Cardiac fibroblast (primary cell): ENCODE data around the gene CASP8AP2.

Source experiments
- DNase-seq, 2 donors: peaks; one replicate each; pipeline versions ENCODE4 v3.0.0 to v3.0.0-alpha.2; 2010; ENCODE audit warnings: low read depth in 2 of 2
- H3K4me3 ChIP-seq, 2 donors: replicated peaks in 1 of 2; 1 replicate in 1 of 2; 2 replicates in 1 of 2; pipeline ENCODE4 v1.5.1; 2011; ENCODE audit warnings: low read depth in 2 of 2, low read length in 2 of 2, mild to moderate bottlenecking in 2 of 2, moderate library complexity in 1 of 2
- TF ChIP-seq, protein P1 (sequence below): IDR thresholded peaks from one replicate; pipeline ENCODE4 v1.5.1; 2011; ENCODE audit warnings: low read depth, mild to moderate bottlenecking, low read length, inconsistent platforms

The CASP8AP2 gene

DNA sequence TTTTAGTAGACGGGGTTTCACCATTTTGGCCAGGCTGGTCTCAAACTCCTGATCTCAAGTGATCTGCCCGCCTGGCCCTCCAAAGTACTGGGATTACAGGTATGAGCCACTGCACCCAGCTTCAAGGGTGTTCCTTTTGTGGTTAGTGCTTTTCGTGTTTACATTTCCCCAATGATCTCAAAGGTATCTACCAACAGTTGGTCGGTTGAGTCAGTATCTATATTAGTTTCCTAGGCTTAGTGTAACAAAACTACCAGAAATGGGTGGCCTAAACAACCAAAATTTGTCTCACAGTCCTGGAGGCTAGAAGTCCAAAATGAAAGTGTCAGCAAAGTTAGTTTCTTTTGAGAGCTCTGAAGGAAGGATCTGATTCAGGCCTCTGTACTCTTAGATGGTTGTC, 30.1 kb downstream of the CASP8AP2 start:
- DNase-seq, result no peak
- H3K4me3 ChIP-seq, result no peak overlapping the region

DNA sequence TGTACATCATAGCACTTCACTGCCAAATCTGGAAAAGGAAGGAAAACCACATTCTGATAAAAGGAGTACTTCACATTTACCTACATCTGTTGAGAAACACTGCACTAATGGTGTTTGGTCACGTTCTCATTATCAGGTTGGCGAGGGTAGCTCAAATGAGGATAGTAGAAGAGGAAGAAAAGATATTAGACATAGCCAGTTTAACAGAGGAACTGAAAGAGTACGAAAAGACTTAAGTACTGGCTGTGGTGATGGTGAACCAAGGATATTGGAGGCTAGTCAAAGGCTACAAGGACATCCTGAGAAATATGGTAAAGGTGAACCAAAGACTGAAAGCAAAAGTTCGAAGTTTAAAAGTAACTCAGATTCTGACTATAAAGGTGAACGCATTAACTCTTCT, 32.6 kb downstream of the CASP8AP2 start:
- no peak overlapping the region for H3K4me3 ChIP-seq
- TF ChIP-seq, protein P1, sequence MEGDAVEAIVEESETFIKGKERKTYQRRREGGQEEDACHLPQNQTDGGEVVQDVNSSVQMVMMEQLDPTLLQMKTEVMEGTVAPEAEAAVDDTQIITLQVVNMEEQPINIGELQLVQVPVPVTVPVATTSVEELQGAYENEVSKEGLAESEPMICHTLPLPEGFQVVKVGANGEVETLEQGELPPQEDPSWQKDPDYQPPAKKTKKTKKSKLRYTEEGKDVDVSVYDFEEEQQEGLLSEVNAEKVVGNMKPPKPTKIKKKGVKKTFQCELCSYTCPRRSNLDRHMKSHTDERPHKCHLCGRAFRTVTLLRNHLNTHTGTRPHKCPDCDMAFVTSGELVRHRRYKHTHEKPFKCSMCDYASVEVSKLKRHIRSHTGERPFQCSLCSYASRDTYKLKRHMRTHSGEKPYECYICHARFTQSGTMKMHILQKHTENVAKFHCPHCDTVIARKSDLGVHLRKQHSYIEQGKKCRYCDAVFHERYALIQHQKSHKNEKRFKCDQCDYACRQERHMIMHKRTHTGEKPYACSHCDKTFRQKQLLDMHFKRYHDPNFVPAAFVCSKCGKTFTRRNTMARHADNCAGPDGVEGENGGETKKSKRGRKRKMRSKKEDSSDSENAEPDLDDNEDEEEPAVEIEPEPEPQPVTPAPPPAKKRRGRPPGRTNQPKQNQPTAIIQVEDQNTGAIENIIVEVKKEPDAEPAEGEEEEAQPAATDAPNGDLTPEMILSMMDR, result no peak
- DNase-seq, result no peak

More for the DNA sequence above, 30.1 kb downstream of the CASP8AP2 start:
- TF ChIP-seq, protein P1, result no peak

DNA sequence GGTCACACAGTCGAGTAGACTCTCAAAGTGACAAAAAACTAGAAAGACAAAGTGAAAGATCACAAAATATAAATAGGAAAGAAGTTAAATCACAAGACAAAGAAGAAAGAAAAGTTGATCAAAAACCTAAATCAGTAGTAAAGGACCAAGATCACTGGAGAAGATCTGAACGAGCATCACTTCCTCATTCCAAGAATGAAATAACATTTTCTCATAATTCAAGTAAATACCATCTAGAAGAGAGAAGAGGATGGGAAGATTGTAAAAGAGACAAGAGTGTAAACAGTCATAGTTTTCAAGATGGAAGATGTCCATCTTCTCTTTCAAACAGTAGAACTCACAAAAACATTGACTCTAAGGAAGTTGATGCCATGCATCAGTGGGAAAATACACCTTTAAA, 33.0 kb downstream of the CASP8AP2 start:
- TF ChIP-seq, protein P1, result no peak
- no peak overlapping the region for H3K4me3 ChIP-seq
- DNase-seq, result no peak

DNA sequence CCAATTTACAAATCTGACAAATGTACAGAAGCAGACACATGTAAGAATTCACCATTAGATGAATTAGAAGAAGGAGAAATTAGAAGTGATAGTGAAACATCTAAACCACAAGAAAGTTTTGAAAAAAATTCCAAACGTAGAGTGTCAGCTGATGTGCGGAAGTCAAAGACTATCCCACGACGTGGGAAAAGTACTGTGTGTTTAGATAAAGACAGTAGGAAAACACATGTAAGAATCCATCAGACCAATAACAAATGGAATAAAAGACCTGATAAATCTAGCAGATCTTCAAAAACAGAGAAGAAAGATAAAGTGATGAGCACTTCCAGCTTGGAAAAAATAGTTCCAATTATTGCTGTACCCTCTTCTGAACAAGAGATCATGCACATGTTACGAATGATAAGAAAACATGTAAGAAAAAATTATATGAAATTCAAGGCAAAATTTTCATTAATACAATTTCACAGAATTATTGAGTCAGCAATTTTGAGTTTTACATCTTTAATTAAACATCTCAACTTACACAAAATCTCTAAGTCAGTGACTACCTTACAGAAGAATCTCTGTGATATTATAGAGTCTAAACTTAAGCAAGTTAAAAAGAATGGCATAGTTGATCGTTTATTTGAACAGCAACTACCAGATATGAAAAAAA, 36.5 kb downstream of the CASP8AP2 start:
- DNase-seq, result no peak
- TF ChIP-seq, protein P1, result no peak
- H3K4me3 ChIP-seq, result no peak overlapping the region

DNA sequence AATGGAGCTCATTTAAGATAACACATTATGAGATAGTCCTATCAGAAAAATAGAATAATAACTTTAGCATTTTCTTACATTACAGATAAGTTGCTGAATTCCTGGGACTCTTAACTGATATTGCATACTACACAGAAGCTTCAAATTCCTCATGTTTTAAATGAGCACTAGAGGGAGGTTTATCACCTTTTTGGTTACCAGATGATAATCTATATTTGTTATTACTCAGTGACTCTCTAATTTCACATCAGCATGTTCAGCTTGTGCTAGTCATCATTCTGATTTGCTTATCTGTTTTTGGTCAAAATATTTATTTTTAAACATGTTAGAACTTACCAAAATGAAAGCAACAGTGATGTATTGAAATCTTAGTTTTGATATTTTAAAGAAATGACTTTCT, 44.0 kb downstream of the CASP8AP2 start:
- DNase-seq, result no peak
- TF ChIP-seq, protein P1, result no peak
- no peak overlapping the region for H3K4me3 ChIP-seq

DNA sequence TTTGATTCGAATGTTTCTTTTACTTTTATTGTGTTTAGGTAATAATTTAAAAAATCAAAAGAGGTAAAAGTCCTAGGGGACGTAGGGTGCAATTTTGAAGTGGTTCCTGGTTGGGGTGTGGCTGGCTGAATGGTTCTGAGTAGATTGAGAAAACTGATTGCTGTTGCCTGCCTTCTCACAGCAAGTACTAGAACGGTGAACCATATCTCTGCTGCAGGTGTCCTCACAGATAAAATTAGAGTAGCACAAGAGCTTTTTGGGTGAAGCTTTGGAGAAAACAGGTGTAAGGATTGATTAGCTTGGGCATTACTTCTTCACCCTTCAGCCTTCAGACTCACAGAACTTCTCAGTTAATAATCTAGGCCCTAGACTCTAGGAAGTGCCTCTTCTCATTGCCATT, 44.8 kb downstream of the CASP8AP2 start:
- H3K4me3 ChIP-seq, result no peak overlapping the region
- TF ChIP-seq, protein P1, result no peak
- DNase-seq, result no peak
